A673 (cell line): Measurements from ENCODE around the gene S100A16. TPM values are rescaled to one million over a fixed set of nuclear protein-coding genes. Genes with fewer than 3 reads are reported as not detected.

ENCODE experiments used
- BruUV-seq: library from RNA; stranded (reverse); fragments of 400-500 nt; replicated peaks from 2 replicates; lab custom pipeline; 2021; lab: Mats Ljungman, UMichigan
- CTCF ChIA-PET: fragments of 300-600 bp; sonication (Branson Sonifier 250); formaldehyde crosslinking; loops from one replicate; lab custom pipeline; 2022; ENCODE audit warnings: antibody characterized with exemption; lab: Charles Lee
- POLR2A ChIA-PET: fragments of 300-600 bp; sonication (Branson Sonifier 250); formaldehyde crosslinking; loops from one replicate; lab custom pipeline; 2022; ENCODE audit warnings: antibody characterized with exemption; ENCODE audit not compliant: low non-redundant PET; lab: Charles Lee
- DNase-seq: peaks from one replicate; pipeline ENCODE4 v3.0.0-alpha.2; 2015; ENCODE audit warnings: low spot score
- H3K27ac ChIP-seq: fragments of 200-600 bp; sonication (generic); 2 replicates; pipeline ENCODE4 v1.5.1; 2016; ENCODE audit warnings: mixed run types, low read depth, mild to moderate bottlenecking, mixed read lengths, antibody characterized with exemption, low read length; ENCODE audit not compliant: poor library complexity, severe bottlenecking
- H3K27me3 ChIP-seq: fragments of 200-600 bp; sonication (generic); replicated peaks from 2 replicates; pipeline ENCODE4 v1.6.1; 2017; ENCODE audit warnings: mixed run types, low read depth, mild to moderate bottlenecking, mixed read lengths, antibody characterized with exemption, low read length; ENCODE audit not compliant: insufficient read depth, poor library complexity
- H3K36me3 ChIP-seq: fragments of 200-600 bp; sonication (generic); 2 replicates; pipeline ENCODE4 v1.6.1; 2016; ENCODE audit warnings: mixed run types, mild to moderate bottlenecking, mixed read lengths, antibody characterized with exemption, low read length; ENCODE audit not compliant: insufficient read depth, poor library complexity, severe bottlenecking
- H3K4me1 ChIP-seq: fragments of 200-600 bp; sonication (generic); 2 replicates; pipeline ENCODE4 v1.6.1; 2017; ENCODE audit warnings: mixed run types, mild to moderate bottlenecking, mixed read lengths, antibody characterized with exemption, low read length; ENCODE audit not compliant: insufficient read depth, poor library complexity, severe bottlenecking
- H3K4me3 ChIP-seq: fragments of 200-600 bp; sonication (generic); 2 replicates; pipeline ENCODE4 v1.5.1; 2016; ENCODE audit warnings: low read depth, mixed run types, mild to moderate bottlenecking, mixed read lengths, low read length; ENCODE audit not compliant: poor library complexity, severe bottlenecking
- H3K9me3 ChIP-seq: fragments of 200-600 bp; sonication (generic); 2 replicates; pipeline ENCODE4 v1.6.1; 2016; ENCODE audit warnings: mixed run types, low read depth, mild to moderate bottlenecking, mixed read lengths, antibody characterized with exemption, low read length; ENCODE audit not compliant: poor library complexity, severe bottlenecking
- EZH2 ChIP-seq: fragments of 200-600 bp; sonication (generic); IDR thresholded peaks from 2 replicates; pipeline ENCODE4 v1.6.1; 2017; ENCODE audit warnings: borderline replicate concordance, low read depth, mild to moderate bottlenecking, mixed read lengths, antibody characterized with exemption, low read length; ENCODE audit not compliant: poor library complexity, severe bottlenecking
- intact Hi-C: fragments of 100-400 bp; cut with micrococcal nuclease; formaldehyde crosslinking; loops from one replicate; pipeline ENCODE4 v1.10.0; 2022; ENCODE audit not compliant: unreplicated experiment
- total RNA-seq: library from RNA; stranded (reverse); gene quantifications from 2 replicates; pipeline ENCODE4 v1.2.3, GENCODE V29; 2021
- TF ChIP-seq, protein P1 (sequence below): fragments of 300-800, 200-600 bp; sonication (generic); conservative IDR thresholded peaks from 2 replicates; pipeline ENCODE4 v1.5.1; 2017; ENCODE audit warnings: low read depth, mild to moderate bottlenecking, antibody characterized with exemption, low read length, moderate library complexity, mixed read lengths

S100A16 gene
- total RNA-seq, 1 experiment from 2014 or later = 0.43 TPM

DNA sequence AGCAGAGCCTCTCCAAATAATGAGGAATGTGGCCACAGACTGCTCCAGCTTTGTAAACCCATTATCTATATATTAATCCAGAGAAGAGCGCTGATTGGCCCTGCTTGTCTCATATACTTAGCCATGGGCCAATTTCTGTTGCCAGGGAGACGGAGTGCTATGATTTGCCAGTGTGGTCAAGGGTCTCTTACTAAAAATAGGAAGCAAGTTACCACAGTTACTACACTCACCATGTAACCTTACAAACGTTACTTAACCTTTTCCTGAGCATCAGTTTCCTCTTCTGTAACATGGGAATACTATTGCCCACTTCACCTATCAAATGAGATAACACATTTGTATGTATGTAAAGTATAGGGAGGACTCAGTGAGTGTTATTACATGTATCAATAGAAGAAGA is 39.6 kb downstream of the S100A16 start:
- CTCF ChIA-PET = interaction anchor here (1.0 kb wide), 1 partner anchor 44 kb away, joined by 3 read pairs; no protein-coding TSS in a partner anchor
- DNase-seq = no peak
- POLR2A ChIA-PET = no interaction called here
- no TSS peak for BruUV-seq
- Histone ChIP-seq H3K27ac (no peak overlapping the region), H3K9me3 (no peaks in the 10 kb centered on the region), H3K4me1 (peaks cover 1% of the 10 kb centered on the region), H3K4me3 (no peak overlapping the region), H3K27me3 (no peaks in the 10 kb centered on the region), H3K36me3 (no peaks in the 10 kb centered on the region)
- TF ChIP-seq EZH2 = no peak
- TF ChIP-seq, protein P1, sequence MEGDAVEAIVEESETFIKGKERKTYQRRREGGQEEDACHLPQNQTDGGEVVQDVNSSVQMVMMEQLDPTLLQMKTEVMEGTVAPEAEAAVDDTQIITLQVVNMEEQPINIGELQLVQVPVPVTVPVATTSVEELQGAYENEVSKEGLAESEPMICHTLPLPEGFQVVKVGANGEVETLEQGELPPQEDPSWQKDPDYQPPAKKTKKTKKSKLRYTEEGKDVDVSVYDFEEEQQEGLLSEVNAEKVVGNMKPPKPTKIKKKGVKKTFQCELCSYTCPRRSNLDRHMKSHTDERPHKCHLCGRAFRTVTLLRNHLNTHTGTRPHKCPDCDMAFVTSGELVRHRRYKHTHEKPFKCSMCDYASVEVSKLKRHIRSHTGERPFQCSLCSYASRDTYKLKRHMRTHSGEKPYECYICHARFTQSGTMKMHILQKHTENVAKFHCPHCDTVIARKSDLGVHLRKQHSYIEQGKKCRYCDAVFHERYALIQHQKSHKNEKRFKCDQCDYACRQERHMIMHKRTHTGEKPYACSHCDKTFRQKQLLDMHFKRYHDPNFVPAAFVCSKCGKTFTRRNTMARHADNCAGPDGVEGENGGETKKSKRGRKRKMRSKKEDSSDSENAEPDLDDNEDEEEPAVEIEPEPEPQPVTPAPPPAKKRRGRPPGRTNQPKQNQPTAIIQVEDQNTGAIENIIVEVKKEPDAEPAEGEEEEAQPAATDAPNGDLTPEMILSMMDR = no peak
- intact Hi-C loops = no loop called here

DNA sequence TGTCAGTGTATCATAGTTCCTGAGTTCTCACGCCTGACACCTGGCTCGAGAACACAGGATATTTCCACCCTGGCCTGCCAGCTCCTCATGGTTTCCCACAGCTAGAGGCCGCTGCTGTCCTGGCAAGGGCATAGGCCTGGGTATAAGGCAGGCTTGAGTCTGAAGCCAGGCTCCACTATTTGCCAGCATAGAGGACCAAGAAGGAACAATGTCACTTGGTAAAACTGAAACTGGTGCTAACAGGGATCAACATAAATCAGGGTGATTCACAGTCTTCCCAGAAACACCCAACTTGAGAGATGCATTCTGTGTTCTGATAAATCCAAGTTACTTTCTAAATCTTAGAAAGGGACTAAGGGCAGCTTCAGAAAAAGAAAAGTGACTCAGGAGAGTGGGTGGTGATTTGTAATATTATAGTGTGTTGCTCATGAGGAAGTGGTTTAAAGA is 40.3 kb downstream of the S100A16 start:
- POLR2A ChIA-PET = no interaction called here
- intact Hi-C loops = no loop called here
- Histone ChIP-seq H3K36me3 (no peaks in the 10 kb centered on the region), H3K27me3 (no peaks in the 10 kb centered on the region), H3K9me3 (no peaks in the 10 kb centered on the region), H3K4me3 (no peak overlapping the region), H3K4me1 (peaks cover 9% of the 10 kb centered on the region), H3K27ac (no peak overlapping the region)
- BruUV-seq = no TSS peak
- TF ChIP-seq, protein P1 = peak; percentile 62
- no peak for TF ChIP-seq EZH2
- DNase-seq = peak; percentile 56
- CTCF ChIA-PET = interaction anchor here (0.9 to 1.0 kb wide), 2 partner anchors 45 to 151 kb away, joined by 3 read pairs; no protein-coding TSS in a partner anchor

DNA sequence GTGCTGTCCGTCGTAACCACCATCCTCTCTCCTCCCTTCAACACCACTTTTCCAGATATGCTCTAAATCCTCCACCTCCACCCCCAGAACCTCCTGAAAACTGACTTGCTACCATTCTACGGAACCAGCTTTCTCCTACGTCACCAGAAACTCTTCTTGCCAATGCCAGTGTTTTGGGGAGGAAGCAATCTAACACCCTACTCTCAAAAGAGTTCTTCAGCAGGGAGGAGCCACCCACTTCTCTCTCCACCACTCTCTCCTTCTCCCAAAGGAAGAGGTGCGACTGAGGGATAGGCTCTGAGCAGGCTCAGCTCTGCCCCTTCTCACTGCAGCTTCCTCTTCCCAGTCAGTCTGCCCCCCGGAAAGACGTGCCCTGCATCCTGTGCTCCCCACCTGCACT is 41.2 kb downstream of the S100A16 start:
- POLR2A ChIA-PET = no interaction called here
- Histone ChIP-seq H3K27me3 (no peaks in the 10 kb centered on the region), H3K27ac (no peak overlapping the region)

More for the DNA sequence above, 41.2 kb downstream of the S100A16 start:
- Histone ChIP-seq H3K4me1 (peaks cover 13% of the 10 kb centered on the region), H3K4me3 (no peak overlapping the region), H3K9me3 (no peaks in the 10 kb centered on the region), H3K36me3 (no peaks in the 10 kb centered on the region)
- no peak for TF ChIP-seq EZH2
- TF ChIP-seq, protein P1 = no peak
- no TSS peak for BruUV-seq
- CTCF ChIA-PET = interaction anchor here (0.9 to 1.5 kb wide), 2 partner anchors 46 to 151 kb away, joined by 3 read pairs; no protein-coding TSS in a partner anchor
- intact Hi-C loops = no loop called here
- DNase-seq = no peak
